HG02884 (cell line): ENCODE results near the gene SEMA3A.
"Not testable (repeated sequence)": the region's sequence is repeated elsewhere in the genome, so short reads cannot be mapped to it uniquely, and the experiment has no call there.

ENCODE experiments used
- ATAC-seq: cut with Tn5 transposase; IDR thresholded peaks from one replicate; pipeline ENCODE4 v1.9.1; 2021; ENCODE audit warnings: mild to moderate bottlenecking, moderate library complexity; ENCODE audit not compliant: unreplicated experiment

SEMA3A gene

DNA sequence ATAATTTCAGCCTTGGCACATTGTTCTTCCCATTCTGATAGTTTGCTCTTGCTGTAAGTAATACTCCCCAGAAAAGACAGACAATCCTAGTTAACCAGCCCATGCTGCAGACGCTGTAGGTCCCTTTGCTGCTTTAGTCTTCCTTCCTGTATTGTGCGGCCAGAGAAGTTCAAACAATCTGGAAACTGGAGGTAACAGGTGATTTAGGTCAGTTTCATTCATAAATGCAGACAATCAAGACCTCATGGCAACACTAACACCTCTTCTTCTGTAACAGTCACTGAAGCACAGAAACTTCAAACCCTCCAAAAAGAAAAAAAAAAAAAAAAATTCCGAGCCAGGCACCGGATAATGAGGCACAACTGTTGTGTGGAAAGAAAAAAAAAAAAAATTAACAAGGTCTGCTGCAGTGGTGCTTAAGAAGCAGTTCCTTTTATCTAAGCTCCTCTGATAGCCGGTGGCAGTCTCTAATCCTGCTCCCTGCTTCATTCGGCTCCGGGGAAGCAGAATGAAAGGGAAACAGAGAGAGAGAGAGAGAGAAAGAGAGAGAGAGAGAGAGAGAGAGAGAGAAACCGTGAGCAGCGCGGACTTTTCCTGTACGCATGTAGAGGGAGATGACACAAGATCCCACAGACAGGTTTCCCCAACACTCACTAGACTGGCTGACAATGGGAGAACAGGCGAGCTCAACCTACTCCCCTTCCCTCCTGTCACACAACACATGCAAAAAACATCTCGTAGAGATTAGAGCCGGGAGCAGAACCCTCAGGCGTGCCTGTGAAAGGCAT, at the start of gene SEMA3A:
TSS of gene SEMA3A (minus strand) at position 306 of the 788 bp plus-strand sequence. CDS start at position 103, 203 bp downstream.
- no peak for ATAC-seq

- not testable (repeated sequence) for ATAC-seq
These were observed 48.4 kb upstream of the SEMA3A start for GRCh38 chr7:84243037-84243436.

GRCh38 chr7:84238596-84238995, 44.0 kb upstream of the SEMA3A start:
- no peak for ATAC-seq

DNA sequence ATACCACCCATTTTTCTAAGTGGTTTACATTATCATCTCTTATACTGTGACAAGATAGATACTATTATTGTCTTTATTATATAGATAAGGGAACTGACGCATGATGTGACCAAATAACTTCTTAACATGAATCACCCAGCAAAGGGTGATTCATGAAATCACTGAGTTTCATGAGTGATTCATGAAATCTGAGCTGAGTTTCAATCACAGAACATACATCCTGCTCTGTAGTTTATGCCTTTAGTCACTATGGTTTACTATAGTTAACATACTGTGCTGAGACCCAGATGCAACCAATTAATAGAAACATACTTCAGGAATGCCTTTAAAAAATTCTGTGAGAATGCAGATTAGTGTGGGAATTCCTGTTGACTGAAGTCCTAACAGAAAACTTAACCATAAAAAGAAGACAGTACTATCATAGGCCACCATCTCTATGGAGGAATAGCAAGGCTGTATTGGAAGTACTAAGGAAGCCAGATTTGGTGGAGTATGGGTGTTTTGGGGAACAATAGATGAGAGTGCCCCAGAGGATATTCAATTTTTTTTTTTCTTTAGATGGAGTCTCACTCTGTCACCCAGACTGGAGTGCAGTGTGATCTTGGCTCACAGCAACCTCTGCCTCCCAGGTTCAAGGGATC, 43.1 kb upstream of the SEMA3A start:
- ATAC-seq: no peak

- no peak for ATAC-seq
These were observed 41.8 kb upstream of the SEMA3A start for GRCh38 chr7:84236398-84236797.

DNA sequence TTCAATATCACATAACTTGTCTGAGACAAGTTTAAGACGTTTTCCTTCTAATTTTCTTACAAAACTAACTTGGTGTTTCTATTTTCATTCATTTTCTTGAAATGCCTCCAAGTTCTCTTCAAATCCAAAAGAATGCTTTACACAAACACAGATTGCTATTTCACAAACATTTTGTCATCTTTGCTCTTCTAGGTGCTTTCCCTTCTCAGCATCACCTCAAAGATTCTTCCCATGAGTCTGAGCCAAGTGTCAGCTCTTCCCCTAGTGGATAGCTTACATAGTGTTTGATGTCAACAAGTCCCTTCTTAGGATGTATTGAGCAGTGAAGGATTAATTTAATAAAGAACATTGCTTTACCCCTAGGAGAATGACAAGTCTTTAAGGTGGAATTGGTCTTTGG, 38.1 kb upstream of the SEMA3A start:
- ATAC-seq: no peak

DNA sequence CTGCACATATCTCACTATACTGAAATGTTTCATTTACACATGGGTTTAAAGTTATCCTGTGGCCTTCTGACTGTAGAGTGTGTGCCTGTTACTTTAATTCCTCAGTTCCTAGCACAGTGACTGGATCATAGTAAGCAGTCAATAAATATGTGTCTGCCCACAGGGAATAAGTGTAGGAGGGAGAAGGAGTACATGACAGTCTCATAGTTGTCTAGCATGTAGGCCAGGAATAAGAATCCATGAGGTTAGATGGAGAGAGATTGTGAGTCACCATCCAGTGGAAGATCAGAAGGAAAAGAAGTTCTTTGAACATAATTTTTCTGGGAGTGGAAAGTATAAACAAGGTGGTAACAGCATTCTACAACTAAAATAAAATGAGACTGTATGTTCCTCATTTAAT, 36.6 kb upstream of the SEMA3A start:
- ATAC-seq: no peak

- no peak for ATAC-seq
These were observed 35.9 kb upstream of the SEMA3A start for GRCh38 chr7:84230491-84230890.

DNA sequence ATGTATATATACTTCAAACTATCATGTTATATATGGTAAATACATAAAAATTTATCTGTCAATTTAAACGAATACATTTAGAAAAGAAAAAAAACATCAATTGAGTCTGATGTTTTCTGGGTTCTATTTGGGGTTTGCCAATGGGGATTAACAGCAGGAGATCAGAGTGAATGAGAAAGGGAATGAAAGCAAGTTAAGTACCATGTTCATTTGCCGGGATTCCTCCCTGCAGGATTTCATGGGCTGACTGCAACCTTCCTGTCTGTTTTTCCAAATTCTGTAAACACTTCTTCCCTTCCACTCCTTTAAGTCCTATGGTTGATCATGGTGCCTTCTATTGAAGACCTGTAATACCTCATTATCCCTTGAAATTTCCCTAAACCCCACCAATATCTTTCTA, 33.9 kb upstream of the SEMA3A start:
- no peak for ATAC-seq

- no peak for ATAC-seq
These were observed 32.2 kb upstream of the SEMA3A start for GRCh38 chr7:84226759-84227158.

- no peak for ATAC-seq
These were observed 29.9 kb upstream of the SEMA3A start for GRCh38 chr7:84224505-84224904.

- ATAC-seq: no peak
These were observed 24.7 kb upstream of the SEMA3A start for GRCh38 chr7:84219310-84219709.

DNA sequence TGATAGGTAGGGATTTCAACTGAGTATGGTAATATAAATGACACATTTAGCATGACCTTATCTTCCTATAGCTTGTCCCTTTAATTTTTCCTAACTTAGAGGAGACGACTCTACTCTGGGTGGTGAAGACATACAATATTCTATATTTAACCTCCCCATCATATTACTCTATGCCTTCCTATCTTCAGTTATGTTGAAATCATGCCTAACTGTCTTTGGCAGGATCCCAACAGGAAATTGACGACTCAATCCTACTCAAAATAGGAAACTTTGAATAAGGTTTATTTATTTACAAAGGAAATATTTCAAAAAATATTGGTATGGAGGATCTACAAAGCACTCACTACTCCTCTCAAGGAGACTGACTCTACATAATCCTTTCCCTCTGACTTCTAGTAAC, 24.1 kb upstream of the SEMA3A start:
- no peak for ATAC-seq

DNA sequence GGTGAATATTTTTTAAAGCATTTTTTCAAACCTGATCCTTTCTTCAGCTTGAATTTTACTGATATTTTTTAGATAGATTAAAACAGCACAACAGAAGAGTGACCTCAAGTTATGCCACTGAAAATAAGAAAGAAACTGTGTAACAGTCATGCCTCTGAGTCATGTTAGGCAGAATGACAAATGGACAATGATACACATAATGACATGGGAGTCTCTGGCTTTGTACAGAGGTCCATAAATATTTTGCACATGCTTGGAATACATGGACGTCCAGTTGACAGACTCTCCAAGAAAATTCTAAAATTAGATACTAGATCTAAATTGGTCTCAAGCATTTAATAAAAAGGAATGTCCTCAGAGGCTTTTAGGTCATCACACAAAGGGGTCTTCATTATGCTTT, 21.9 kb upstream of the SEMA3A start:
- no peak for ATAC-seq

- ATAC-seq: not testable (repeated sequence)
These were observed 20.2 kb upstream of the SEMA3A start for GRCh38 chr7:84214757-84215156.

DNA sequence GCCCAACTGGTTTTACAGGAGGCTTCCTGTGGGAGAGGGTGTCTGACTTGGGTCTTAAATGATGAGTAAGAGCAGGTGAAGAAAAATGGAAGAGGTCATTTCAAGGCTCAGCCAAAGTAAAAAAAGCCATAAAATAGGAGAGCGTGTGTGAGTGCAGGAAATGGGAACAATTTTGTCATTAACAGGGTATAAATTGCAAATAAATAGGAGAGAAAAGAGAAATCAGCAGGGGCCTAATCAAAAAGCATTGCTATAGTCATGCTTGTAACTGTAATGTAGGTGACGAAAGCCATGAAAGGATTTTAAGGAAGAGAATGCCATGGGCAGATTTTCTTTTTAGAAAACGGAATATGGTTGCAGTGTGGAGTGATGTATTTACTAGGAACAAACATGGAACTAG, 15.7 kb upstream of the SEMA3A start:
- no peak for ATAC-seq

DNA sequence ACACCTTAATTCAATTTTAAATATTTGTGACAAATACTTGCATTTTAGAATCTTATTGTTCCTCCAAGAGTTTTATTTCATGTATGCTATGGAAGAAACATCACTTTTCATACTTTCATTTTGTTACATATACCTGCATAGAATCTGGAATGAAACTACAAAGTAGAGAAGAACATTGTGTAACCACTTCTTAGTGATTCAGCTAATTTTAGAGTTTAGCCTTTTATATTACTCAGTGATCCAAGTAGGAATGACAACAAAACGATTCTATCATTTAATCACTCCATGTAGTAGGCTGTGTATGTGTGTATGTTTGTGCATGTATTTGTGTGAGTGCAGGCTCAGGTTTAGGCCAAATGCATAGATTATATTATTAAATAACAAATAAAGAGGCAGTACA, 14.4 kb upstream of the SEMA3A start:
- no peak for ATAC-seq

GRCh38 chr7:84207615-84208014, 13.0 kb upstream of the SEMA3A start:
- no peak for ATAC-seq

DNA sequence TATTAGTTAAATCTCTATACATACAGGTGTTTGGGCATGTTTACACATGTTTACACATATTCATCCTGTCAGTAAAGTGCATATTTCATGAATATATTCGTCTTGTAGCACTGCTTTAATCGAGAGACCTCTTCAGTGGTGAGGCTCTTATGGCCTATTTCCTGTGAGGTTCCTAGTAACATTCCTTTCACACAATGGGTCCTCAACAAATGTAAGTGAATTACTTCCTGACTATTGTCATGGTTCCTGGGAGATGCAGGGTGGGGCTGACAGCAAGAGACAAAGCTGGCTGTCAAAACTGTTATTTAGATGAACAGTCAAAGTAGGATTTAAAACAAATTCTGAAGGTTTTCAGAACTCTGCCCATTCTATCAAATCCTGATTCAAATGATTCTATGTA, 12.4 kb upstream of the SEMA3A start:
- ATAC-seq: no peak

DNA sequence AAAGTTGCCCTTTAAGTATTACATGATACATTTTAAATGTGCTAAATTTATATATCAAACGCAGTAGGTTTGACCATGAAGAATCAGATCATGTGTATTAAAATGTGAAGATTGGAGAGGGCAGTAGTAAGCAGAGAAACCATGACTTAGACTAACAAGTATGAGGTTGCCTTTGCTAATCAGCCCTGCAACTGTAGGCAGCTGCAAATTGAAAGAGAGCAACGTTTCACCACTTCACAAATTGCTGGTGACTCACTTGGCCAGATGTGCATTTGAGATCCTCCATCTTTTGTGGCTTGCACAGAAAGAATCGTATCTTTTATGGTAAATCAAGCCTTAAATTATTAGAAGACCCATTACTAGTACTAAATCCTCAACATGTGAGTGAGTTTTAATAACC, 10.1 kb upstream of the SEMA3A start:
- ATAC-seq: no peak

DNA sequence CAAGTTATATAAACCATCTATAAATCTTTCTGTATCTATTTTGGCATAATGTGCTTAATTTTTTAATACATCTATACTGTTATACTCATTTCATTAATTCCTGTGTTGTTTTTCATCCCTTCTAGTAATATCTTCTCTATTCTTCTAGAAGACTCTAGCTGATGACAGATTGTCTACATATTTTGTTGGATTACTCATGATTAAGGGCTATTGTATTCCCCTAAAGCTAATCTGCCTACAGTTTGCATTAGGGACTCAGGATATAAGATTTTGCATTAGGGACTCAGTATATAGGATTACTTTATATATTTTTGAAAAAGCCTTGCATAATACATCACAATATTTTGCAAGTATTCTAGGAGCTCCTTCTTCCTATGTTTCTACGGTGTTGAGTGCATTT, 8.3 kb upstream of the SEMA3A start:
- no peak for ATAC-seq

DNA sequence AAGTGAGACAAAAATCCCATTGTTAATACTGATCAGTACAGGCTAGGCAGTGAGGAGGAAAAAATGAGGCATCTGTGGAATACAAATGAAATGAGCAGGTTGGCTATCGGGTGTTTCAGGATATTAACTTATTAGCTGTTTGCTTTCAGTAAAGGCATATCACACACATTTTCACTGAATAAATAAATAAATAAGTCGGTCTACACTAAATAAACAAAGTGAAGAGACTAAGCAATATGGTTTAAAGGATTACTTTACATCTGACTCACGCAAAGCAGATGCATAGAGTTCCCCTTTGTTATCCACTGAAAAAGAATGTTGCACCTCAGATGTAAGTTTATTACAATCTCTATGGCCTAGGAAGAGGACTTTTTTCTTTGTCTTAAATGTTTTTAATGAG, 6.3 kb upstream of the SEMA3A start:
- ATAC-seq: no peak

- ATAC-seq: no peak
These were observed 4.6 kb upstream of the SEMA3A start for GRCh38 chr7:84199216-84199615.
